GM12878 (cell line): Measurements from ENCODE around the gene OTULINL. TPM values are rescaled to one million over a fixed set of nuclear protein-coding genes. Genes with fewer than 3 reads are reported as not detected.

ENCODE experiments used
- ATAC-seq: fragments of 200-7000 bp; cut with Tn5 transposase; 3 replicates; pipeline ENCODE4 v1.9.1; 2020; ENCODE audit warnings: mild to moderate bottlenecking, moderate library complexity
- BruUV-seq: library from RNA; stranded (reverse); fragments of 400-500 nt; replicated peaks from 2 replicates; lab custom pipeline; 2021; lab: Mats Ljungman, UMichigan
- CTCF ChIA-PET: fragments of 300-600 bp; sonication (Branson Sonifier 250); formaldehyde crosslinking; extraction: SDS; loops from one replicate; lab custom pipeline; 2021; ENCODE audit warnings: inconsistent platforms; lab: Yijun Ruan, JAX
- POLR2A ChIA-PET: fragments of 350-600 bp; formaldehyde crosslinking; extraction: SDS; loops from one replicate; lab custom pipeline; 2021; ENCODE audit warnings: inconsistent platforms; lab: Charles Lee
- RAD21 ChIA-PET: fragments of 300-600 bp; sonication (Branson Sonifier 250); formaldehyde crosslinking; loops from one replicate; lab custom pipeline; 2023; ENCODE audit warnings: antibody characterized with exemption; ENCODE audit not compliant: unreplicated experiment; lab: Charles Lee
- SMC1A ChIA-PET: fragments of 300-600 bp; sonication (Branson Sonifier 250); formaldehyde crosslinking; loops from one replicate; lab custom pipeline; 2023; ENCODE audit not compliant: unreplicated experiment, uncharacterized antibody; lab: Charles Lee
- DNase-seq: peaks from one replicate; pipeline ENCODE4 v3.0.0-alpha.2; 2011; ENCODE audit warnings: low read depth, low spot score
- FAIRE-seq: peaks from 3 replicates; lab custom pipeline; 2011; peaks lifted over from hg19 to GRCh38; lab: Jason Lieb, UNC
- H2AFZ ChIP-seq: 2 replicates; pipeline ENCODE4 v1.6.0; 2011; ENCODE audit warnings: low read depth, low read length, control low read depth; ENCODE audit not compliant: control insufficient read depth
- H3K27ac ChIP-seq: 2 replicates; pipeline ENCODE4 v1.5.1; 2011; ENCODE audit warnings: control low read depth; ENCODE audit not compliant: control insufficient read depth, insufficient read depth
- H3K27me3 ChIP-seq, 2 experiments: replicated peaks in 1 of 2; 2 replicates each; pipeline versions ENCODE4 v1.6.0 to v1.6.1; 2011; ENCODE audit warnings: low read length in 1 of 2; ENCODE audit not compliant: control insufficient read depth in 2 of 2, insufficient read depth in 2 of 2
- H3K36me3 ChIP-seq, 2 experiments: 2 replicates each; pipeline ENCODE4 v1.5.1; 2011; ENCODE audit warnings: low read length in 1 of 2; ENCODE audit not compliant: control insufficient read depth in 2 of 2, insufficient read depth in 2 of 2
- H3K4me1 ChIP-seq: 2 replicates; pipeline ENCODE4 v1.6.1; 2011; ENCODE audit warnings: mild to moderate bottlenecking, low read length, moderate library complexity, mixed read lengths; ENCODE audit not compliant: control insufficient read depth, insufficient read depth
- H3K4me2 ChIP-seq: 2 replicates; pipeline ENCODE4 v1.6.0; 2011; ENCODE audit warnings: control low read depth; ENCODE audit not compliant: control insufficient read depth, insufficient read depth
- H3K4me3 ChIP-seq: fragments of 200-600 bp; sonication (generic); 2 replicates; pipeline ENCODE4 v1.5.1; 2016
- H3K79me2 ChIP-seq: 2 replicates; pipeline ENCODE4 v1.6.0; 2011; ENCODE audit warnings: low read length; ENCODE audit not compliant: control insufficient read depth, insufficient read depth
- H3K9ac ChIP-seq: 2 replicates; pipeline ENCODE4 v1.8.0; 2011; ENCODE audit warnings: low read length, control low read depth, mixed read lengths; ENCODE audit not compliant: control insufficient read depth, insufficient read depth
- H3K9me3 ChIP-seq: replicated peaks from 3 replicates; pipeline ENCODE4 v1.5.1; 2011; ENCODE audit warnings: mild to moderate bottlenecking, low read length; ENCODE audit not compliant: control insufficient read depth, insufficient read depth
- H4K20me1 ChIP-seq: 2 replicates; pipeline ENCODE4 v1.6.0; 2011; ENCODE audit not compliant: control insufficient read depth, insufficient read depth
- FOS ChIP-seq: IDR thresholded peaks from 3 replicates; pipeline ENCODE4 v1.6.1; 2011; ENCODE audit warnings: borderline replicate concordance; ENCODE audit not compliant: insufficient read length; ENCODE audit errors: extremely low read depth
- JUNB ChIP-seq: IDR thresholded peaks from 2 replicates; pipeline ENCODE4 v1.6.1; 2016; ENCODE audit warnings: antibody characterized with exemption, mild to moderate bottlenecking
- NR2F1 ChIP-seq: fragments of 450-650 bp; conservative IDR thresholded peaks from 2 replicates; pipeline ENCODE4 v1.6.1; 2017; ENCODE audit warnings: mild to moderate bottlenecking
- SPI1 ChIP-seq: IDR thresholded peaks from 2 replicates; pipeline ENCODE4 v1.6.1; 2011; ENCODE audit warnings: low read depth, mild to moderate bottlenecking, low read length, moderate library complexity, borderline replicate concordance; ENCODE audit not compliant: insufficient read depth
- ZSCAN29 ChIP-seq: fragments of 450-650 bp; IDR thresholded peaks from 2 replicates; pipeline ENCODE4 v1.6.1; 2017; ENCODE audit warnings: mild to moderate bottlenecking, moderate library complexity
- WGBS: methylation state at CpG from one replicate; pipeline ENCODE4 v1.1.6; 2016; ENCODE audit warnings: low lambda C conversion rate; ENCODE audit not compliant: insufficient replicate concordance, insufficient coverage; ENCODE audit errors: missing lambda C conversion rate; 5-methylcytosine and 5-hydroxymethylcytosine counted together
- in situ Hi-C: fragments of 300-500 bp; cut with MboI; formaldehyde crosslinking; loops from 9 replicates; pipeline ENCODE4 v1.14.3; 2018; ENCODE audit warnings: mixed read lengths
- intact Hi-C: fragments of 100-400 bp; cut with micrococcal nuclease; formaldehyde crosslinking; loops from one replicate; pipeline ENCODE4 v1.14.2; 2022; ENCODE audit not compliant: unreplicated experiment
- polyA plus RNA-seq, 11 experiments: library from polyadenylated mRNA; depleted of rRNA in 4 of 11; unstranded in 6 of 11; stranded (reverse) in 5 of 11; fragments of >200 nt; fragmentation: Nextera tagmentation in 4 of 11; fragmentation: Illumina TruSeq in 1 of 11; extraction: Ambion mirVana in 4 of 11; extraction: Trizol in 1 of 11; gene quantifications; 1 replicate in 1 of 11; 2 replicates in 10 of 11; pipeline versions ENCODE4 v1.2.1 to v1.2.3, GENCODE V29; 2011 to 2016; ENCODE audit warnings: inconsistent platforms in 2 of 11, missing spikeins in 2 of 11, low read depth in 1 of 11
- total RNA-seq, 4 experiments: library from RNA; depleted of rRNA in 3 of 4; stranded (reverse); fragments of >200 nt in 3 of 4; fragmentation: Illumina TruSeq in 1 of 4; extraction: Trizol in 1 of 4; gene quantifications; 2 replicates each; pipeline versions ENCODE4 v1.2.1 to v1.2.3, GENCODE V29; 2013 to 2021

The OTULINL gene
- total and polyA plus RNA-seq, 10 of the 15 experiments (the other 5 are each of a cell fraction or from before 2014, with no cell fraction given), result 0.60 to 4.7 (median 1.8) TPM

GRCh38 chr5:14574096-14574495 lies 7.5 kb upstream of the OTULINL start:
- Histone ChIP-seq H3K9me3 (no peaks in the 10 kb centered on the region; the same call in 2 of the 3 replicates), H3K4me2 (no peak overlapping the region), H4K20me1 (no peaks in the 10 kb centered on the region), H3K4me3 (no peak overlapping the region), H2AFZ (no peak overlapping the region), H3K27me3 (no peaks in the 10 kb centered on the region), H3K27ac (no peak overlapping the region), H3K9ac (no peak overlapping the region), H3K36me3 (no peaks in the 10 kb centered on the region), H3K4me1 (no peaks in the 10 kb centered on the region), H3K79me2 (no peaks in the 10 kb centered on the region)
- ChIA-PET RAD21 (no interaction called here), POLR2A (no interaction called here), CTCF (interaction anchor here (0.8 kb wide), 1 partner anchor 20 kb away, joined by 3 read pairs; no protein-coding TSS in a partner anchor), SMC1A (interaction anchor here (1.4 kb wide), 1 partner anchor 287 kb away, joined by 3 read pairs; no protein-coding TSS in a partner anchor)
- 0% methylated on average over 3 of the region's 3 CpGs for WGBS
- TF ChIP-seq JUNB, result no peak
- TF ChIP-seq SPI1, result peak; percentile 44; the same call in 1 of the 2 replicates
- TF ChIP-seq FOS, result no peak
- BruUV-seq, result no TSS peak
- DNase-seq (no peak), ATAC-seq (no peak), FAIRE-seq (no peak)
- intact Hi-C loops (no loop called here), in situ Hi-C loops (no loop called here)

- no peak overlapping the region for H3K27ac ChIP-seq
- POLR2A ChIA-PET, result no interaction called here
- DNase-seq (no peak), ATAC-seq (no peak), FAIRE-seq (no peak)
- H3K4me2 ChIP-seq, result no peak overlapping the region
- no peaks in the 10 kb centered on the region for H3K4me1 ChIP-seq
- WGBS, result 50% methylated on average over 2 of the region's 2 CpGs
- RAD21 ChIA-PET, result no interaction called here
- SMC1A ChIA-PET, result interaction anchor here (1.4 kb wide), 1 partner anchor 288 kb away, joined by 3 read pairs; no protein-coding TSS in a partner anchor
- H3K36me3 ChIP-seq, result no peaks in the 10 kb centered on the region
- in situ Hi-C loops, result no loop called here
- H3K27me3 ChIP-seq, result no peaks in the 10 kb centered on the region
- H4K20me1 ChIP-seq, result no peaks in the 10 kb centered on the region
- intact Hi-C loops, result no loop called here
- H3K9ac ChIP-seq, result no peak overlapping the region
- BruUV-seq, result no TSS peak
- TF ChIP-seq SPI1, result peak; percentile 42; the same call in 1 of the 2 replicates
- no peak for TF ChIP-seq ZSCAN29
- 0 out of 2 replicates have a peak, but pooled peaks have one; percentile 17 for TF ChIP-seq NR2F1
- H3K4me3 ChIP-seq, result no peak overlapping the region
- H3K9me3 ChIP-seq, result no peaks in the 10 kb centered on the region; the same call in 2 of the 3 replicates
- no peak overlapping the region for H2AFZ ChIP-seq
- H3K79me2 ChIP-seq, result no peaks in the 10 kb centered on the region
- CTCF ChIA-PET, result no interaction called here
Measured at GRCh38 chr5:14574891-14575508, 6.6 kb upstream of the OTULINL start.
